Midbrain (tissue), 1 donor: ENCODE results near the gene PRPF38B.
A peak's percentile ranks its signal among the peaks of the same experiment; 100 is the strongest.

ENCODE experiments used
- DNase-seq: peaks from one replicate; lab custom pipeline; 2025; lab: John Stamatoyannopoulos, UW

The PRPF38B gene

DNA sequence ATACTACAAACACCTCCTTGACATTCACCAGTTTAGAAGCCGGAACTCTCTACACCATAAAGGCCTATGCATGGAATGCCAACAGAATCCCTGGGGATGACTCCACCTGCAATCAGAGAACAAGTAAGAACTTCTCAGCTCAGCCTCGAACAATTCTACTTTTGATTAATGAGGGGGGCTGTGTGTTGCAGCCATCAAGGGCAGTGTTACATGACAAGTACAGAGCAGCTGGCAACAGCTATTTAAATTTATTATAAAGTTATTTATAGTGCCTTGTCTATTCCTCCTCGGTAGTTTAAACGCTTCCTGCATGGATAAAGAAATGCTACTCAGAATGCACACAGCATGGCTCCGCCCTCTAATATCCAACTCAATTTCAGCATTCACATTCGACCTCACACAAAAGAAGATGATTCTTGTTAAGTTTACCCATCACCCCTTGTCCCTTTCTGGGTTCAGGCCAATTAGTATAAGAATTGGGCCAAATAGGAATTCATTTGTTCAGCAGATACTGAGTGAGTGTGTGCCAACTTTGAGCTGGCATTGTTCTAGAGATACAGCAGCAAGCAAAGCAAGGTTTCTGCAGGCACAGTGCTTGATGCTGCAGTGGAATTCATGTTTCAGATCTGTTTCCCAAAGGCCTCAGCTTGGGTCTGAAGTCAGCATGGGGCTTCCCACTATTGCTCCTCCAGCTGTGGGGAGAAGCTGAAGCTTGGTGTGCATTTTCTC is 27.0 kb downstream of the PRPF38B start:
- peak; percentile 43 for DNase-seq

DNA sequence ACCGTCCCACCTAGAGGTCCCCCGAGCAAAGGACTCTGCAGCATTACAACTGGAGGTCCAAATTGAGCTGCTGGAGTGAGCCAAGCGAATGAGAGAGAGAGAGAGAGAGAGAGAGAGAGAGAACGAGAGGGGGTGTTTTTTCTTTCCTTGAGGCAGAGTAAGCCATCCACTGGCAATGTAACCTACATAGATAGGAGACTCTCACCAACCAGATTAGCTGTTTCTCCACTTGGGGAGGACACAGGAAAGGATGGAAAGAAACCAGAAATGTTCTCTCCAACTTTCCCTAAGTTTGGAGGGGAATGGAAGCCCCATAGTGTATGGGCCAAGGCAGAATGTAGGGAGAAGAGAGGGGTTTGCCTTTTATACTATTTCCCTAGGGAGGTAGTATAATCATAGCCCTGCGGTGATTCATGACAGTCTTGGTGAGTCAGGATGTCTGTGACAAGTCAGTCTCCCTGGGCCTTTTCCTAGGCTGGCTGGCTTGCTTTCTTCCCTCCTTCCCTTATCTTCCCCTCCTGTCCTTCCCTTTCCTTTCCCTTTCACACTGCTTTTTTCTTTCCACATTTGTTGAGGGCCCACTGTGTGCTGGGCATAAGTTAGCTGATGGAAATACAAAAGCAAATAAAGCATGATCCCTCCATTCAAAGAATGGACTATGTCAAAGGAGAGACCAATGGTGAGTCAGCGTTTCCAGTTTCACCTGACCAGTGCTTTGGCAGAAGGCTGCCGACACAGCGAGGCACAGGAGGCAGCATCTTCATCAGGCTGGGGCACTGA is 27.7 kb downstream of the PRPF38B start:
- peak; percentile 43 for DNase-seq

DNA sequence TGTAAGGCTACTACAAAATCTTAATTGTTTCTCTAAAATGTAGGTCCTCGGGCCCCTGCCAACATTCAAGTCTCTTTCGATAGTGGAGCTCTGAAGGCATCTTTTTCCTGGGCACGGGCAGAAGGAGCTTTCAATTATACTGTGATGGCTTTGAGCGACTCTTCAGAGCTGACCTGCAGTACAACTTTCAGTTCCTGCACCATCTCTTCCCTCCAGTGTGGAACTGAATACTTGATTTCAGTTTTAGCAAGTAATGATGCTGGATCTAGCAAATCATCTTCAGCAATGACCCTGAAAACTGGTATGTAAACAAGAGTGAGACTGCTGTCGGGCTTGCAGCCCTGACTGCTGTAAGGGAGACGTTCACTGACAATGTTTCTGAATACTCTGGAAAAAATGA is 30.2 kb downstream of the PRPF38B start:
- peak; percentile 14 for DNase-seq

DNA sequence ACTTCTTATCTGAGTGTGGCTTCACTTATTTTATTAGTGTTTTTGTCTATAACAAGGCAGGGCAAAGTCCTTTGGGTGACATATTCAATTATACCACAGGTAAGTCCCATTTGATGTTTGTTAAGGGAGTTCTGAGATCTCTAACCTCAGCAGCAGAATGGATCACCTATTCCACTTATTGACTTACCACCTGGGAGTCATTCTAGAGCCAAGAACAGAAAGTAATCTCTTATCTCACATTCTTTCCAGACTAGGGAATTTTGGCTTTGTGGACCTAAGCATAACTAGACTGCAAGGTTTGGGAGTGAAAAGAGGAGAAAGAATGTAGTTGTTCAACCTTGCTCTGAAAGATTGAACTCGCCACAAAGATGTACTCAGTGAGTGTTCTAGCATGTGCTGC is 33.8 kb downstream of the PRPF38B start:
- no peak for DNase-seq

DNA sequence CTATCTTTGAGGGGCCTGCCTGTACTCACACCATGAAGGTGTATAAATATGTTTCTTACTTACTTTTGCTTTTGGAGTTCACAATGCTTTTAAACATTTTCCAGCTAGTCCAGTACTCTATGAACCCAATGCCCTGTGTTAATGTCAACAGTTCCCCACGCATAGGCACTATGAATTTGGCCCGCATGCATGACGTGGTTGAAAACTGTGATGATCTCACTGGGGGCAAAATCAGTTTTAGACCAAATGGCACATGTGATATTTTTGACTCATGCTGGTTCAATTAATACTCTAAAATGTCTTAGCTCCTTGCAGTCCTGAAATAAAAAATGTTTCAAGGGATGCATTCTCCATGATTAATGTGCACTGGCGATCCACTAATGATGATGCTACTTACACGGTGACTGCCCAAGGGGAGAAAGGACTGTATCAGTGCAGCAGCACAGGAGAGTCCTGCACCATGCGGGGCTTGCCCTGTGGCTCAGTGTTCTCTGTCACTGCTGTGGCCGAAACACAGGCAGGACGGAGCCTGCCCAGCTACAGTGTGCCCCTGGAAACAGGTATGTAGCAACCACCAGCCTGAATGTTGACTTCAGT is 36.3 kb downstream of the PRPF38B start:
- DNase-seq, result no peak

DNA sequence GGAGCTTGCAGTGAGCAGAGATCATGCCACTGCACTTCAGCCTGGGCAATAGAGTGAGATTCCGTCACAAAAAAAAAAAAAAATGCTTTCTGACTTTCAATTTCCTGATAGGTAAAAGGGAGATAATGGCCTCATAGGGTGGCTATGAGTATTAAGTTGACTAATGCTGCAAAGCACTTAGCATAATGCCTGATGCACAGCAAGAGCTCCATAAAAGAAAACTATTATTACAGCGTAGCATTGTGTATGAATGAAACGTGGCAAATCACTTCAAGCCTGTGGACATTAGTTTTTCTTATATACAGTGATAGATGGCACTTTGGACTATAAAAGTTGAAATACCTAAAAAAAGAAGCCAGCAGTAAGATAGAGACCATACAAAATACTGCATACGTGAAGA is 37.4 kb downstream of the PRPF38B start:
- DNase-seq, result no peak

DNA sequence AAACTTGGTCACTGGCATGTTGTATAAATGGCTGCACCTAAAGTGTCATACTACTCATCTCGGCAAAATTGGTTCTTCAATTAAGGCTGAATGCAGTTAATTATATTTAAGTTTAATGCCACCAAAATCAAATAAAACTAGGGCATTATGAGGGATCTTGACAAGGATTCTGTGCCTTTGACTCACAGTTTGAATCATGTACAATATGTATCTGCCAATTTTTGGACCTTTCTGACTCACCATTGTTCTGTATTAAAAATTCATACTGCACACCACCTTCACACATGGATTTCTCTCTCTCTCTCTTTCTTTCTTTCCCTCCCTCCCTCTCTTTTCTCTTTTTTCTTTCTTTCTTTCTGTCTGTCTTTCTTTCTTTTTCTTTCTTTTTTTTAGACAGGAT is 40.3 kb downstream of the PRPF38B start:
- no peak for DNase-seq

DNA sequence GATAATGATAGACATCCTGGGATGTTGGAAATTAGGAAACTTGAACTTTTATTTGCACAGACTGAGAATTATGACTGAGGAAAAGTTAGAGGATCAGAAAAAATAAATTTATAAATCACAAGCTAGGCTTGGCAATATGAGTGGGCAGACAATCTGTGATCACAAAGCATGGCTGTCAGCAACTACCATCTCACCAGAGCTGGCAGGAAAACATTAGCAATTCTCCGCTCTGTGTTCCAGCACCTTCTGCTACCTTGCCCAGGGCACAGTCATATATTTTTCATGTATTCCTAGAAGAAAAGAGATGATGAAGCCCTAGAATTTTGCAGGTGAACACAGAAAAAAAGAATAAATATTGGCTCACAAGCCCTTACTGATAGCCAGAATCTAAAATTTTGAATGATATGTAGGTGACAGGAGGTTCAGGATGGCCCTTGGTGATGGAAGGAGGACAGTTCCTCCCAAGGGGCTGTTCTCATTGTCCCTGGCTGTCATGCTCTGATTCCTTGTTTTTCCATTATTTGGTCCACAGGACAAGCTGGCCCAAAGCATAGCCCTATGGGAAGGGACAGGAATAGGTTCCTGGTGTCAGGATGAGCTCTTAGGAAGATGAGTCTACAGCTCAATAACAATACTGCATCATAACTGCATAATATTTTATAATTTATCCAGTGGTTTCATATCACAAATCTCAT is 42.2 kb downstream of the PRPF38B start:
- DNase-seq, result no peak

DNA sequence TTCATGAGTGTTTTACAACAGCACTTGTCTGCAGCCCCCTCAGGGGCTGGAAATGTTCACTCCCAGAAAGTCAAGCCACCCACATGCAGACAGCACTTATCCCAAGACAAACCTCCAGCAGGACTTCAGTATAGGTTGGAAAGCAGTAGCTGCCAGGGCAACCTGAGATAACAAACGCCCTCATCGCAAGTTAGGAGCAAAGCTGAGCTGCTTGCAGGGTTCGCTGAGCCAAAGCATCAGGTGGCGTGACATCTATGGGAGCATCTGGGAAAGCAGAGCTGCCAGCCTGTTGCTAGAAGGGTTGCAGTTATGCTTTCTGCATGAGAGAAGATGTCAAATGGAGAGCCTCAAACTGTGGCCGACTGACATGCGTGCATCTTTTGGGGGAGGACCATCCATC is 50.1 kb downstream of the PRPF38B start:
- no peak for DNase-seq

DNA sequence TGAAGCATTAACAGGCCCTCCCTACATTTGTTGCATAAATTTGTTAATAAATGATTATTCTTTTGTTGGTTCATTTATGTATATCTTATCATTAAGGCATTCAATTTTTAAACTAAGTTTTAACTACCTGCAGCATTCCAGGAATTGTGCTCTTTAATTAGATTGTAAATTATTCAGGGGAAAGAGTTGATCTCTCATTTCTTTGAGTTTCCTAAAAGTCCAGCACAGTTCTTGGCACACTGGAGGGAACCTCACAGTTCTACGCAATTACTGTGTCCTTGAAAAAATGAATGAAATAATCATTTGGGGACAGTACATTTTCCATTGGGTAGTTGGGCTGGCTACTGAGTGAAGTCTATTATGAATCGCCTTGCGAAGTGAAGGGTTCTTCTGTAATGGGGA is 53.9 kb downstream of the PRPF38B start:
- no peak for DNase-seq

DNA sequence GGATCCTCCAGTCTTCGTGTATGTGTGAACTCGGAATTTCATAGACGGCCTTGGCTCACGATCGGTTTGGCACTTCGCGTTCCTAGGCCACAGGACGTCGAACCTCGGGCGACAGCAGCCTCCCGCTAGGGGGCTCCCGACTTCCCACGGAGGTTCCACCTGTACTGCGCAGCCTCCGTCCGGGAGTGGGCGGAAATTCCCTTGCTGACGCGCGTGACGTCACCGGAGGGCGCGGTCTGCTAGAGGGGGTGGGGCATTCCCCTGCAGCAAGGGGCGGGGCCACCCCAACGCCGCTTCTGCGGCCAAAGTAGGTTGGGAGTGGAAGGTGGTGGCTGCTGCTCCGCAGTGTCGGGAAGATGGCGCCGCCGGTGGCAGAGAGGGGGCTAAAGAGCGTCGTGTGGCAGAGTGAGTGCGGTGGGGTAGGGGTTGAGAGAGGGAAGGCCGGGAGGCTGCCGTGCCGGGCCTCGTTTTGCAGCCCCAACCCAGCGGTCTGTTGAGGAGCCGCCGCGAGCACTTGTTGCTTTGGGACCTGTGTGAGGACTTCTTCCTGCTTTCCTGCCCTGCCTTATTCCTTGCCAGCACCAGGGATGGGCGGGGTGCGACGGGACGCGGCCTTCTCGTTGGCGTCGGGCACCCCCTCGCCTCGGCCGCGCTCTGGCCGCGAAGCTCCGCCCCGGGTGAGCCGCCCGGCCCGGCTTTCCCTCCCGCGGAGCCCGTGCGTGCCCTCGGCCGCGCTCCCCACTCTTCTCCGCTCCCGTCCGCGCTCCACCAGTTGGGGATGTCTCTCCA is 54.5 kb downstream of the PRPF38B start, which contains the start of gene STXBP3:
Gene STXBP3 (plus strand): TSS at position 293 of the 789 bp plus-strand sequence. CDS start 64 bp downstream, at position 357.
- peak; percentile 98 for DNase-seq

DNA sequence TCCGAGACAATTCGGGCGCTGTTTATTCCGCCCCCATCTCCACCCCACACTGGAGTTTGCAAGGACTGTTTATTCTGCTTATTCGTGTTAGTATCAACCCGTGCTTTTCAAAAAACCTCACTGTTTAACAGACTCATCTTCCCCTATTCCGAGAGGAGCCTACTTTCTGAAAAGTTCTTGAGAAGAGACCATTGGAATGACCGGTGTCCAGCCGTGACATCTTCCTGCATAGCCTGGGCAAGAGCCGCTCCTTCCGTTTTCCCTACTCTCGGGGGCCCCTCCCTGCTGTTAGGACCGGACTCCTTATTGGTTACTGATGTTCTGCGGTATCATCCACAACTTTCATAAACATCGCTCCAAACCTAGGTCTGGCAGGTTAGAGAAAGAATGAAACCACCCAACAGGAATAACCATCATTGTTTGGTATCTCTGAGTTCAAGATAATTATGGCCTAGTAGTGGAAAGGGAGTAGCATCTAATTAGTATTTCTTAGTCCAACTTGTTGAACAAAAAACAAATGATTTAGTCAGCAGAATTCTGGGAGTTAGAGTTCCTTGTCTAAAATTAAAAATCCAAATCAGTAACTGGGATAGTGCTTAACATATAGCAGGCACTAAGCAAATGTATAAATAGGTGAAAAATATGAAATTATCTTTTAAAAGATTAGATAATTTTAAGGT is 55.2 kb downstream of the PRPF38B start:
- peak; percentile 68 for DNase-seq

DNA sequence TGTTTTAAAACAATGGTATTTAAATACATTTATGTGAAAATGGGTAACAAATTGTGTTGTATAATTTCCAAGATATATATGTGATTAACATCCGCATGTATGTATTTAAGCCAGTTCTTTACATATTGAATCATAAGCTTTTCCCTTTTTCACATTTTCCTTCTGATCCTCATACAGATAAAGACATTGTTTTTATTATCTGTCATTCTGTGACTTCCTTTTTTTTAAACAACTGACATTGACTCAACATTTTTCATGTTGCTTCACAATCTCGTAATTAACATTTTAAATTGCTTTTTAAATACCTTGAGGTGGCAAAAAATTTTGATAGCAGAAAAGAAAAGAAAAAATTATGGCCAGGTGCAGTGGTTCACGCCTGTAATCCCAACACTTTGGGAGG is 55.8 kb downstream of the PRPF38B start:
- DNase-seq, result no peak

DNA sequence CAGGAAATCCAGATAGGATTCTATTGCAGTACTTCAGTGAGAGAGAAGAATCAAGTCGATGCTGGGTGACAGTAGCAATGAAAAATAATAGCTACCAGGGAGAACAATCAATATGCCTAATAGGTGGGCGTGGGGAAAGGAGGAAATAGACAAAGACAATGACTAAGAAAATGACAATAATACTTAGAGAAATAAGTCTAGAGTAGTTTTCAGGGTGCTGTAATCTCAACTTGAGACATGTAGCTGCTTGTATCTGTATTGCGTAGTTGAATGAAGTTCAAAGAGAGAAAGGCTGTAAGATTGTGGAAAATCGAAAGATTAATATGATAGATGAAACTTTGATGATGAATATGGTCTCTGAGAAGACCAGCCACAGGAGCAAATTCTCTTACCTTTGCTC is 57.0 kb downstream of the PRPF38B start:
- DNase-seq, result no peak

DNA sequence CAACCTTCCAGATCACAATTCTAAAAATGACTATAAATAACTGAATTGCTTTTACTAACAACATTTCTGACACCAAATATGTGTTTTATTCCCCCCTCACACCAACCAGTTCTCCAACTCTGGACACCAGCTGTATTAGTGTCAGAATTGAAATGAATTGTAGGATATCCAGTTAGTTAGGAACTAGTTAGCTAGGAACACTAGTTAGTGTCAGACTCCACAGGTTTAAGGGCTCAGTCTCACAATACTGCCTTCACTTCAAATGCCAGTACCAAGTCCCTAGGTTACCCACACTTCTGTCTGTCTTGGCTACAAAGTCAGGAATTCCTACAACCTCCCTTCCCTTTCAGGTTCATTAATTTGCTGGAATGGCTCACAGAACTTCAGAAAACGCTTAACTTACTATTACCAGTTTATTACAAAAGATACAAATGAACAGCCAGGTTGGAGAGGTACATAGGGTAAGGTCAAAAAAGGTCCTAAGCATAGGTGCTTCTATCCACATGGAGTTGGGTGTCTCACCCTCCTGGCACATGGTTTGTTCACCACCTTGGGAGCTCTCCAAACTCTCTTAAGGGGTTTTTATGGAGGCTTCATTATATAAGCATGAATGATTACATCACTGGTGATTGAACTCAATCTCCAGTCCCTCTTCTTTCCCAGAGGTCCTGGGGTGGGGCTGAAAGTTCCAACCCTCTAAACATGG is 58.5 kb downstream of the PRPF38B start:
- DNase-seq, result no peak
